Measurements from ENCODE around the gene TECRL.
A peak's percentile ranks its signal among the peaks of the same experiment; 100 is the strongest.

The TECRL gene

GRCh38 chr4:64368741-64369140 lies 40.5 kb downstream of the TECRL start:
- no peak overlapping the region for H3K4me3 ChIP-seq (replicated peaks in 1 of 2; ENCODE audit: low read depth in 2 of 2, low read length in 2 of 2)
- no peak for TF ChIP-seq CTCF (IDR thresholded peaks at IDR 0.05; ENCODE audit: low read depth, low read length)
- DNase-seq (ENCODE audit: low read depth in 2 of 2) = no peak

GRCh38 chr4:64361399-64361740 lies 47.9 kb downstream of the TECRL start:
- DNase-seq (ENCODE audit: low read depth in 2 of 2) = no peak
- H3K4me3 ChIP-seq (replicated peaks in 1 of 2; ENCODE audit: low read depth in 2 of 2, low read length in 2 of 2) = no peak overlapping the region
- no peak for TF ChIP-seq CTCF (IDR thresholded peaks at IDR 0.05; ENCODE audit: low read depth, low read length)

- no peak overlapping the region for H3K4me3 ChIP-seq (replicated peaks in 1 of 2; ENCODE audit: low read depth in 2 of 2, low read length in 2 of 2)
- TF ChIP-seq CTCF (IDR thresholded peaks at IDR 0.05; ENCODE audit: low read depth, low read length) = no peak
- no peak for DNase-seq (ENCODE audit: low read depth in 2 of 2)
Measured at GRCh38 chr4:64360664-64361398, 48.4 kb downstream of the TECRL start.

GRCh38 chr4:64359489-64359888 lies 49.8 kb downstream of the TECRL start:
- DNase-seq (ENCODE audit: low read depth in 2 of 2) = no peak
- no peak overlapping the region for H3K4me3 ChIP-seq (replicated peaks in 1 of 2; ENCODE audit: low read depth in 2 of 2, low read length in 2 of 2)
- no peak for TF ChIP-seq CTCF (IDR thresholded peaks at IDR 0.05; ENCODE audit: low read depth, low read length)

- no peak overlapping the region for H3K4me3 ChIP-seq (replicated peaks in 1 of 2; ENCODE audit: low read depth in 2 of 2, low read length in 2 of 2)
- DNase-seq (ENCODE audit: low read depth in 2 of 2) = peak in 1 of 2 donors; percentile 8
- no peak for TF ChIP-seq CTCF (IDR thresholded peaks at IDR 0.05; ENCODE audit: low read depth, low read length)
Measured at GRCh38 chr4:64353904-64354303, 55.3 kb downstream of the TECRL start.

- no peak for TF ChIP-seq CTCF (IDR thresholded peaks at IDR 0.05; ENCODE audit: low read depth, low read length)
- H3K4me3 ChIP-seq (replicated peaks in 1 of 2; ENCODE audit: low read depth in 2 of 2, low read length in 2 of 2) = no peak overlapping the region
- peak in 1 of 2 donors; percentile 6 for DNase-seq (ENCODE audit: low read depth in 2 of 2)
Measured at GRCh38 chr4:64341711-64342110, 67.5 kb downstream of the TECRL start.
